Fibroblast of skin of back (primary cell): ENCODE data around the gene HASPIN.

ENCODE experiments used
- DNase-seq: peaks from one replicate; pipeline ENCODE4 v3.0.0-alpha.2; 2013

HASPIN gene

GRCh38 chr17:3768769-3769168 is 45.1 kb downstream of the HASPIN start:
- DNase-seq = no peak

GRCh38 chr17:3770466-3770865 is 46.8 kb downstream of the HASPIN start:
- DNase-seq = no peak

- DNase-seq = no peak
These were observed 47.4 kb downstream of the HASPIN start for GRCh38 chr17:3771140-3771539.

- DNase-seq = no peak
These were observed 49.1 kb downstream of the HASPIN start for GRCh38 chr17:3772764-3773163.

- DNase-seq = peak; percentile 66
These were observed 49.8 kb downstream of the HASPIN start for GRCh38 chr17:3773511-3773910.

GRCh38 chr17:3773966-3774365 is 50.3 kb downstream of the HASPIN start:
- no peak for DNase-seq
